ENCODE data around the gene TRAF7. TPM values are rescaled to one million over a fixed set of nuclear protein-coding genes. Genes with fewer than 3 reads are reported as not detected.

Gene TRAF7
- total and polyA plus RNA-seq, 2 donors (not counting 1 experiment from before 2014, with no cell fraction given) = 46.1 to 50.9 TPM

DNA sequence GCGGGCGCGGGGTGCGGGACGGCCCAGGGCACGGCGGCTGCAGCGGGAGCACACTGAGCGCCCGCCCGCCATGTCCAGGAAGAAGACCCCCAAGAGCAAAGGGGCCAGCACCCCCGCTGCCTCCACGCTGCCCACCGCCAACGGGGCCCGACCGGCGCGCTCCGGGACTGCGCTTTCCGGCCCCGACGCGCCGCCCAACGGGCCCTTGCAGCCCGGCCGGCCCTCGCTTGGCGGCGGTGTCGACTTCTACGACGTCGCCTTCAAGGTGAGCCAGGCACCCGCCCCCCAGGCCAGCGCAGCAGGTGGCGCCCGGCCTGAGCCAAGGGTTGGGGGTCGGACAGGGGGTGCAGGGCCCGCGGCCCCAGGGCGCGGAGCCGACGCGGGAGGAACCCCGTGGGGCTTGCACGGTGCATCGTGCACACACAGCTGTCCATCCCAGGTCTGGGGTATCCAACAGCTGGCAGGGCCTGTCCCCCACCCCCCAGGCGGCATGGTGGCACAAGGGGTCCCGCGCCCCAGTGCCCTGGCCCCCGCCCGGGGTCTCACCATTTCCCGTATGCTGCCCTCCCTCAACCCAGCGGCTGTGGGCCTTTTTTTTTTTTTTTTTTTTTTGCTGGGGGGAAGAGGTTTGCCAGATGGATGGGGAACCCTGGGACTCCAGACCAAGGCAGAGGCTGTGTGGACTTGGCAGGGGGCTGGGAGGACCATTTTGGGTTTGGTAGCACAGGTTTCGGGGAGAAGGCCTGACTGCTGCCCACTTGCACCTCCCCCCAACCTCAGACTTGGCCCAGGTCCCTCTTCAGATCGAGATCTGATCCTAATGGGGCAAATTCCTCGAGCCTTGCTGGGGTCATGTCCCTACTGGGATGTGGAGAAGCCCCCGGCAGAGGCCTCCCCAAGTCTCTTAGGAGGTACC lies 6.6 kb upstream of the TRAF7 start:
- Histone ChIP-seq H3K9me3 (ENCODE audit: control extremely low read depth in 1 of 3, control insufficient read depth in 2 of 3, insufficient read depth in 1 of 3, low read length in 2 of 3) (no peaks in the 10 kb centered on the region), H3K4me3 (ENCODE audit: control extremely low read depth in 1 of 5, extremely low read depth in 1 of 5, insufficient read depth in 1 of 5, low read depth in 2 of 5, low read length in 4 of 5) (peak overlapping the region in 4 of 5 experiments; percentile 4 to 60 (median 48)), H4K20me1 (ENCODE audit: control insufficient read depth, insufficient read depth, low read length, poor library complexity, severe bottlenecking) (peaks cover 53% of the 10 kb centered on the region), H3K79me2 (ENCODE audit: control insufficient read depth, insufficient read depth, low read length) (peaks cover 30% of the 10 kb centered on the region), H3K4me1 (ENCODE audit: control insufficient read depth in 2 of 2, insufficient read depth in 2 of 2, low read length in 2 of 2) (peaks cover 44 to 60% of the 10 kb centered on the region in 2 donors), H3K36me3 (replicated peaks in 1 of 2; ENCODE audit: control extremely low read depth in 1 of 2, control insufficient read depth in 1 of 2, extremely low read depth in 1 of 2, insufficient read depth in 2 of 2, low read length in 1 of 2) (peaks cover 0 to 15% of the 10 kb centered on the region in 2 experiments), H3K4me2 (replicated peaks; ENCODE audit: low read depth, low read length, poor library complexity, severe bottlenecking) (peak overlapping the region; percentile 93), H3K9ac (ENCODE audit: low read length) (peak overlapping the region; percentile 55), H3K27me3 (replicated peaks in 1 of 4; ENCODE audit: control extremely low read depth in 1 of 4, control insufficient read depth in 3 of 4, insufficient read depth in 4 of 4, low read length in 3 of 4) (peaks cover 0 to 4% (median 0%) of the 10 kb centered on the region in 4 experiments), H3K27ac (ENCODE audit: low read length in 2 of 2) (no peak overlapping the region), H2AFZ (ENCODE audit: insufficient read depth, low read depth, low read length, poor library complexity, severe bottlenecking) (peak overlapping the region; percentile 64)
- ATAC-seq (ENCODE audit: low read depth) = peak; percentile 22
- Mint-ChIP-seq H3K9me3 (ENCODE audit: insufficient read depth) (no peaks in the 10 kb centered on the region), H3K4me1 (peaks cover 37% of the 10 kb centered on the region), H3K27me3 (no peaks in the 10 kb centered on the region), H3K4me3 (peak overlapping the region; percentile 54), H3K27ac (no peak overlapping the region)
- TF ChIP-seq, protein P1, sequence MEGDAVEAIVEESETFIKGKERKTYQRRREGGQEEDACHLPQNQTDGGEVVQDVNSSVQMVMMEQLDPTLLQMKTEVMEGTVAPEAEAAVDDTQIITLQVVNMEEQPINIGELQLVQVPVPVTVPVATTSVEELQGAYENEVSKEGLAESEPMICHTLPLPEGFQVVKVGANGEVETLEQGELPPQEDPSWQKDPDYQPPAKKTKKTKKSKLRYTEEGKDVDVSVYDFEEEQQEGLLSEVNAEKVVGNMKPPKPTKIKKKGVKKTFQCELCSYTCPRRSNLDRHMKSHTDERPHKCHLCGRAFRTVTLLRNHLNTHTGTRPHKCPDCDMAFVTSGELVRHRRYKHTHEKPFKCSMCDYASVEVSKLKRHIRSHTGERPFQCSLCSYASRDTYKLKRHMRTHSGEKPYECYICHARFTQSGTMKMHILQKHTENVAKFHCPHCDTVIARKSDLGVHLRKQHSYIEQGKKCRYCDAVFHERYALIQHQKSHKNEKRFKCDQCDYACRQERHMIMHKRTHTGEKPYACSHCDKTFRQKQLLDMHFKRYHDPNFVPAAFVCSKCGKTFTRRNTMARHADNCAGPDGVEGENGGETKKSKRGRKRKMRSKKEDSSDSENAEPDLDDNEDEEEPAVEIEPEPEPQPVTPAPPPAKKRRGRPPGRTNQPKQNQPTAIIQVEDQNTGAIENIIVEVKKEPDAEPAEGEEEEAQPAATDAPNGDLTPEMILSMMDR (IDR thresholded peaks at IDR 0.05) = no peak
- TF ChIP-seq EZH2 (IDR thresholded peaks at IDR 0.05; ENCODE audit: borderline replicate concordance, insufficient read depth, low read depth, low read length, poor library complexity, severe bottlenecking) = no peak
- under 1% methylated on average over 55 of the region's 62 CpGs for WGBS (ENCODE audit: insufficient coverage)
- peak; percentile 56 for DNase-seq
- ChIA-PET CTCF (interaction anchor here (1.6 to 2.0 kb wide), 3 partner anchors 9 to 145 kb away, joined by 6 to 7 read pairs (median 6); no protein-coding TSS in a partner anchor), POLR2A (interaction anchor here (0.6 to 1.3 kb wide), 2 partner anchors 129 to 804 kb away, joined by 4 to 5 read pairs; partner anchors contain the start of gene NPW)
- intact Hi-C loops (cut with micrococcal nuclease) = loop anchor here (10.0 kb wide), 1 partner anchor 284 kb away; no protein-coding TSS in a partner anchor
